ENCODE results near the gene TMEM80. TPM values are rescaled to one million over a fixed set of nuclear protein-coding genes. Genes with fewer than 3 reads are reported as not detected.
"Not testable (repeated sequence)": the region's sequence is repeated elsewhere in the genome, so short reads cannot be mapped to it uniquely, and the experiment has no call there.

TMEM80 gene
- polyA plus RNA-seq, 1 experiment, result 18.7 TPM

- CTCF ChIA-PET, result interaction anchor here (1.4 kb wide), 1 partner anchor 10 kb away, joined by 3 read pairs; no protein-coding TSS in a partner anchor
Measured at GRCh38 chr11:733072-733471, 37.5 kb downstream of the TMEM80 start.

GRCh38 chr11:734541-734940 lies 38.9 kb downstream of the TMEM80 start:
- CTCF ChIA-PET; DNase-seq (ENCODE audit: low read depth, low spot score): not testable (repeated sequence)

More at GRCh38 chr11:733072-733471, 37.5 kb downstream of the TMEM80 start:
- POLR2A ChIA-PET, result no interaction called here
- Histone ChIP-seq H3K27me3 (ENCODE audit: control insufficient read depth, insufficient read depth, low read length) (peaks cover 11% of the 10 kb centered on the region), H3K4me3 (ENCODE audit: low read depth, low read length) (no peak overlapping the region), H3K9me3 (ENCODE audit: control insufficient read depth, insufficient read depth, low read length) (no peaks in the 10 kb centered on the region; the same call in 1 of the 2 replicates), H3K27ac (ENCODE audit: low read depth, low read length) (no peak overlapping the region)
- DNase-seq (ENCODE audit: low read depth, low spot score), result no peak
- no peak for TF ChIP-seq CTCF (IDR thresholded peaks at IDR 0.05; ENCODE audit: low read depth, low read length)

GRCh38 chr11:737366-737765 lies 41.8 kb downstream of the TMEM80 start:
- DNase-seq (ENCODE audit: low read depth, low spot score), result no peak
- H3K27ac ChIP-seq (ENCODE audit: low read depth, low read length), result no peak overlapping the region
- POLR2A ChIA-PET, result no interaction called here
- no peak for TF ChIP-seq CTCF (IDR thresholded peaks at IDR 0.05; ENCODE audit: low read depth, low read length)
- CTCF ChIA-PET, result no interaction called here
- peaks cover 18% of the 10 kb centered on the region for H3K27me3 ChIP-seq (ENCODE audit: control insufficient read depth, insufficient read depth, low read length)
- no peak overlapping the region for H3K4me3 ChIP-seq (ENCODE audit: low read depth, low read length)
- no peaks in the 10 kb centered on the region; the same call in 1 of the 2 replicates for H3K9me3 ChIP-seq (ENCODE audit: control insufficient read depth, insufficient read depth, low read length)

More at GRCh38 chr11:734541-734940, 38.9 kb downstream of the TMEM80 start:
- POLR2A ChIA-PET; H3K4me3 ChIP-seq (ENCODE audit: low read depth, low read length); H3K9me3 ChIP-seq (ENCODE audit: control insufficient read depth, insufficient read depth, low read length); H3K27ac ChIP-seq (ENCODE audit: low read depth, low read length): not testable (repeated sequence)
- H3K27me3 ChIP-seq (ENCODE audit: control insufficient read depth, insufficient read depth, low read length), result peaks cover 18% of the 10 kb centered on the region

- H3K9me3 ChIP-seq (ENCODE audit: control insufficient read depth, insufficient read depth, low read length); H3K4me3 ChIP-seq (ENCODE audit: low read depth, low read length); CTCF ChIA-PET; POLR2A ChIA-PET; DNase-seq (ENCODE audit: low read depth, low spot score); H3K27ac ChIP-seq (ENCODE audit: low read depth, low read length): not testable (repeated sequence)
- peaks cover 17% of the 10 kb centered on the region for H3K27me3 ChIP-seq (ENCODE audit: control insufficient read depth, insufficient read depth, low read length)
Measured at GRCh38 chr11:737899-738298, 42.3 kb downstream of the TMEM80 start.

- Histone ChIP-seq H3K4me3 (ENCODE audit: low read depth, low read length) (no peak overlapping the region), H3K9me3 (ENCODE audit: control insufficient read depth, insufficient read depth, low read length) (no peaks in the 10 kb centered on the region; the same call in 1 of the 2 replicates), H3K27ac (ENCODE audit: low read depth, low read length) (no peak overlapping the region), H3K27me3 (ENCODE audit: control insufficient read depth, insufficient read depth, low read length) (peaks cover 15% of the 10 kb centered on the region)
- TF ChIP-seq CTCF (IDR thresholded peaks at IDR 0.05; ENCODE audit: low read depth, low read length), result no peak
- ChIA-PET CTCF (no interaction called here), POLR2A (no interaction called here)
- no peak for DNase-seq (ENCODE audit: low read depth, low spot score)
Measured at GRCh38 chr11:742156-742546, 46.5 kb downstream of the TMEM80 start.

GRCh38 chr11:742571-743201 lies 47.1 kb downstream of the TMEM80 start:
- Histone ChIP-seq H3K4me3 (ENCODE audit: low read depth, low read length) (no peak overlapping the region), H3K27ac (ENCODE audit: low read depth, low read length) (no peak overlapping the region), H3K9me3 (ENCODE audit: control insufficient read depth, insufficient read depth, low read length) (no peaks in the 10 kb centered on the region; the same call in 1 of the 2 replicates), H3K27me3 (ENCODE audit: control insufficient read depth, insufficient read depth, low read length) (peaks cover 11% of the 10 kb centered on the region)
- no peak for DNase-seq (ENCODE audit: low read depth, low spot score)
- TF ChIP-seq CTCF (IDR thresholded peaks at IDR 0.05; ENCODE audit: low read depth, low read length), result no peak
- CTCF ChIA-PET, result no interaction called here
- POLR2A ChIA-PET, result interaction anchor here (1.3 kb wide), 1 partner anchor 76 kb away, joined by 3 read pairs; the partner anchor contains the start of gene PNPLA2

Data from AG04450 (cell line).